ENCODE results near the gene BCLAF1. TPM values are rescaled to one million over a fixed set of nuclear protein-coding genes. Genes with fewer than 3 reads are reported as not detected.

Gene BCLAF1
- total RNA-seq, 1 experiment from 2014 or later = 65.5 TPM

DNA sequence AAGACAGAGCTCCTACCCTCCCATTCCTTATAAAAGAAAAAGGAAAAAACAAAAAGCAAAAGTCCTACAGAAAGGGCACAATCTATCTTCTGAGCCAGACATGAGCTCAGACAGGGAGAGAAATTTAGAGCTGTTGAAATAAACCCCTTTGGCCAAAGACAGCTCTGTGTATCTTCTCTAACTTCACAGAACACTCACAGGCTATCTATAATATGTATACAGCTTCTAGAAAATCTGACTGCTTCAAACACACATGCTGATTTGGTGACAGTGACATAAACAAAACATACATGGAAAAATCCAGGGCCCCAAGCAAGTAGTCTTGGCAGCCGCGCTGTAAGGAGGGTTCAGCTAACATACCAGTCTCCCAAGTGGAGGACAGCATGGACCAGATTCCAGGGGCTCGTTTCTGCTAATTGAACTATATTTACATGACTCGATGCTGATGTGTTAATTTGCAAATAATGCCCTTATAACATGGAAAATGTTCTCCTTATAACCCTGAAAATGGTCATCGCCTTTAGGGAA lies 76.6 kb downstream of the BCLAF1 start:
- DNase-seq (ENCODE audit: low spot score) = no peak
- in situ Hi-C loops (cut with HindIII; ENCODE audit: low sequenced_read_pairs) = no loop called here

DNA sequence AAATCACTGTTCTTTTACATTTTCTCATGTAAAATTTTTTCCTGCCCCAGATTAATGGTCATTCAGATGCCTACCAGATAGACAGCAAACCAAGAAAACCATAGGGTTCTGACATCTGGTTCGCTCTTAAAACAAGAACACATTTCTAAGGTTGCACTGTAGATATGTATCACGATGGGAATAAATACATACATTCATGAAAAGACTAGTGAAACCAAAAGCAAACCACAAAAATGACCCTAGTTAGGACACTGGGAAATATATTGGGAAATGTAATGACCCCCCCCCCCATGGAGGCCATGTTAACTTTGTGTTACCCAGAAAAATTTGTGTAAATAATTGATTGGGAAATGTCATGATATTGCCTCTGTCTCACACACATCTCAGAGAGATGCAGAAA lies 77.0 kb downstream of the BCLAF1 start:
- in situ Hi-C loops (cut with HindIII; ENCODE audit: low sequenced_read_pairs) = no loop called here

GRCh38 chr6:136210398-136211165 lies 79.1 kb downstream of the BCLAF1 start:
- in situ Hi-C loops (cut with HindIII; ENCODE audit: low sequenced_read_pairs) = no loop called here

More for the DNA sequence above, 77.0 kb downstream of the BCLAF1 start:
- DNase-seq (ENCODE audit: low spot score) = no peak

DNA sequence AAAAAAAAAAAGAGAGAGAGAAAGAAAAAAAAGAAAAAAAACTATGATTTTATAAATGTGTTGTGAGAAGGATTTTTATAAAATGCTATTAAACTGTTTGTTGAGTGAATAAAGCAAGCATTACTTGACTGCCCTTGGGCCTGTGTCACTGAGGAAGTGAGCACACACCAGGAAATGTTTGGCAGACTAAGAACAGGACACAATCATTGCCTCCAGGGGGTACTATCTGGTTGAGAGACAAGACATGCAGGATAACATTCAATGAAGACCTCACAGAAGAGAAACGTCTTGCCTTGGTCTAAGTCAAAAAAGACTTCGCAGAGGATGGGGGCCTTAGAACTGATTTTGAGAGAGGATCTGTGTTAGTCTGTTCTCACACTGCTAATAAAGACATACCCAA lies 80.2 kb downstream of the BCLAF1 start:
- in situ Hi-C loops (cut with HindIII; ENCODE audit: low sequenced_read_pairs) = no loop called here
- DNase-seq (ENCODE audit: low spot score) = no peak

More at GRCh38 chr6:136210398-136211165, 79.1 kb downstream of the BCLAF1 start:
- DNase-seq (ENCODE audit: low spot score) = no peak

DNA sequence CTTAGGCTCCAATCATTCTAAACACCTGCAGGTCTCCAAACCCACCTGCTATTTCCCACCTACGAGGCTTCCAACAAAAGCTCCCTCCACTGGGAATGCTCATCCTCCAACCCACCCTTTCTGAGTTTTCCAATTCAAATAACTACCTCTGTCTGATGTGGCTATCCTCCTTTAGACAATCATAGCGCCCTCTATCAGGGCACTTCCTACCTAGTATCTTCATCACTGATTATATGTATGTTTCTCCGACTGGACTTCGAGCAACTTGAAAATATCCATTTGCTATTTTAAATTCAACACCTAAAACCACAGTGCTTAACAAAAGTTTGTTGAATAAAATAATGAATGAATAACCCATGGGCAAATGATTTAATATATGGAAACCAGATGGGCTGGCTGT lies 80.9 kb downstream of the BCLAF1 start:
- DNase-seq (ENCODE audit: low spot score) = no peak
- in situ Hi-C loops (cut with HindIII; ENCODE audit: low sequenced_read_pairs) = no loop called here

Other genes starting within 250 kb of the BCLAF1 start
- 6.0 and 13.5 TPM in 2 replicates for gene MTFR2, start 39.5 kb downstream of the BCLAF1 start, total RNA-seq (2014; rRNA removed; shearing (Covaris generic))

All from G401 (cell line).